Smooth muscle cell of the brain vasculature (primary cell): ENCODE data around the gene UFD1.
A peak's percentile ranks its signal among the peaks of the same experiment; 100 is the strongest.

Experiments
- DNase-seq: peaks from one replicate; pipeline ENCODE4 v3.0.0-alpha.2; 2012; ENCODE audit warnings: low read depth, low spot score

The UFD1 gene

GRCh38 chr22:19496324-19496630 lies 17.3 kb upstream of the UFD1 start:
- DNase-seq = no peak

- DNase-seq = no peak
Observed at GRCh38 chr22:19495562-19496323, 16.8 kb upstream of the UFD1 start.

- no peak for DNase-seq
Observed at GRCh38 chr22:19494676-19495173, 15.7 kb upstream of the UFD1 start.

- DNase-seq = no peak
Observed at GRCh38 chr22:19494001-19494560, 15.1 kb upstream of the UFD1 start.

- DNase-seq = no peak
Observed at GRCh38 chr22:19492504-19493174, 13.6 kb upstream of the UFD1 start.

GRCh38 chr22:19490628-19491230 lies 11.7 kb upstream of the UFD1 start:
- no peak for DNase-seq

- no peak for DNase-seq
Observed at GRCh38 chr22:19488884-19489843, 10.2 kb upstream of the UFD1 start.

- no peak for DNase-seq
Observed at GRCh38 chr22:19488285-19488684, 9.3 kb upstream of the UFD1 start.

- no peak for DNase-seq
Observed at GRCh38 chr22:19483481-19484244, 4.7 kb upstream of the UFD1 start.

- no peak for DNase-seq
Observed at GRCh38 chr22:19482297-19482696, 3.3 kb upstream of the UFD1 start.

GRCh38 chr22:19480789-19481188 lies 1.8 kb upstream of the UFD1 start:
- DNase-seq = no peak

- DNase-seq = no peak
Observed at GRCh38 chr22:19480173-19480568, 1.2 kb upstream of the UFD1 start.

GRCh38 chr22:19479355-19480172 lies 571 bp upstream of the UFD1 start, which contains the start of gene CDC45:
Gene CDC45 (plus strand): TSS chr22:19479920. CDS start chr22:19479969, 49 bp downstream.
- DNase-seq = peak; percentile 96

GRCh38 chr22:19478045-19478900 lies 720 bp downstream of the UFD1 start:
- DNase-seq = no peak

- no peak for DNase-seq
Observed at GRCh38 chr22:19477321-19478044, 1.5 kb downstream of the UFD1 start.

- DNase-seq = no peak
Observed at GRCh38 chr22:19476023-19476422, 3.0 kb downstream of the UFD1 start.

GRCh38 chr22:19473578-19473977 lies 5.4 kb downstream of the UFD1 start:
- no peak for DNase-seq

- no peak for DNase-seq
Observed at GRCh38 chr22:19472233-19472632, 6.8 kb downstream of the UFD1 start.
